Muscle layer of duodenum (tissue), 2 donors: Measurements from ENCODE around the gene RPS15A.

Experiments used
- H3K27ac ChIP-seq: one replicate; pipeline ENCODE4 v1.7.0; 2013; ENCODE audit warnings: mild to moderate bottlenecking, low read length
- H3K27me3 ChIP-seq: one replicate; pipeline ENCODE4 v1.7.0; 2013; ENCODE audit warnings: low read depth, mild to moderate bottlenecking, control low read depth, low read length
- H3K36me3 ChIP-seq, 2 donors: one replicate each; pipeline ENCODE4 v1.7.0; 2013; ENCODE audit warnings: low read length in 2 of 2, control low read depth in 1 of 2, mild to moderate bottlenecking in 1 of 2; ENCODE audit not compliant: insufficient read depth in 2 of 2, control insufficient read depth in 1 of 2
- H3K4me1 ChIP-seq, 2 donors: one replicate each; pipeline ENCODE4 v1.7.0; 2013; ENCODE audit warnings: low read length in 2 of 2, mild to moderate bottlenecking in 2 of 2, control low read depth in 1 of 2, moderate library complexity in 1 of 2; ENCODE audit not compliant: insufficient read depth in 2 of 2, control insufficient read depth in 1 of 2
- H3K4me3 ChIP-seq, 2 donors: one replicate each; pipeline ENCODE4 v1.7.0; 2013; ENCODE audit warnings: low read length in 2 of 2, low read depth in 1 of 2, mild to moderate bottlenecking in 1 of 2
- H3K9me3 ChIP-seq, 2 donors: one replicate each; pipeline ENCODE4 v1.7.0; 2013; ENCODE audit warnings: low read length in 2 of 2, control low read depth in 1 of 2, mild to moderate bottlenecking in 1 of 2; ENCODE audit not compliant: control insufficient read depth in 1 of 2
- donor health status: healthy.

The RPS15A gene

DNA sequence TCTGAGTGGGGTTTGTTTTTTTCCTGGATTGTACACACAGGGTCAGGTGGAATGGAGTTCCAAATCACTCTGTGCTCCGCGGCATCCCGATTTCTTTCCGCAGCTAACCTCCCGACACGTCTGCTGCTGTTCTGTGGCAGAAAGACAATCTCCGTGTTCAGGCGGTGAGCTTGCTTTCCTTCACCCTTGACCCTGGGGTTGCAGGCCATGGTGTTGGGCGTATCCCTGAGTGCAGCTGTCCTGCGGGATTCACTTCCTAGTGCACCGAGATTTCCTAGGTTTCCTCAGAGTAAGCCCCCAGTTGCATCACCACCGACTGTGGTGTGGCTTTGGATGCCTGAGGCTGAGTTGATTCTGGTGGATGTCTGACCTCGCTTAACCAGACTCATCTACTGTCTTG, 19.0 kb upstream of the RPS15A start:
- no peaks in the 10 kb centered on the region for H3K9me3 ChIP-seq
- H3K27me3 ChIP-seq = no peaks in the 10 kb centered on the region
- H3K4me1 ChIP-seq = no peaks in the 10 kb centered on the region
- H3K4me3 ChIP-seq = no peak overlapping the region
- no peak overlapping the region for H3K27ac ChIP-seq
- H3K36me3 ChIP-seq = peaks cover 39 to 54% of the 10 kb centered on the region in 2 donors

DNA sequence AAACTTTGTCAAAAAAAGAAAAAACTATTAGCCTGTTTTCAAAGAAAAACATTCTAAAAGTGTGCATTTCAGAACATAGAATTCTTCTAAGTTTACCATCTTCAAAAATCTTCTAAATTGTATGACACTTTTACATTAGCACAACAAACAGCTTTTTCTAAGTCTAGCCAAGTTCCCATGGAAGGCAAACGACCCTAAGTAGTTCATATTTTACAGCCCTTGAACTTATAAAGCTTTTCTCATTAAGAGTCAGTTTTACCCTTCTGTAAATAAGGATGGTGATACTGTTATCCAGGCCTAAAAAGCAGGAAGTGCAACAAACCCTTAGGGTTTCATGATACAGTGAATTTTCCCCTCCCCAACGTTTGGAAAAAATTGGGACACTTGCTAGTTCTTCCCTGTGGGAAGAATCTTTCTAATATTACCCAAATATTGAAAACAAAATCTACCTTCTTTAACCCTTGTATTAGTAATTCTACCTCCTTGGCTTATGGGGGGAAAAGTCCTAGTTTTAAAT, 15.2 kb upstream of the RPS15A start:
- Histone ChIP-seq H3K4me1 (peaks cover 0 to 5% of the 10 kb centered on the region in 2 donors), H3K36me3 (peaks cover 21 to 36% of the 10 kb centered on the region in 2 donors), H3K27me3 (no peaks in the 10 kb centered on the region), H3K27ac (no peak overlapping the region), H3K4me3 (no peak overlapping the region), H3K9me3 (no peaks in the 10 kb centered on the region)

DNA sequence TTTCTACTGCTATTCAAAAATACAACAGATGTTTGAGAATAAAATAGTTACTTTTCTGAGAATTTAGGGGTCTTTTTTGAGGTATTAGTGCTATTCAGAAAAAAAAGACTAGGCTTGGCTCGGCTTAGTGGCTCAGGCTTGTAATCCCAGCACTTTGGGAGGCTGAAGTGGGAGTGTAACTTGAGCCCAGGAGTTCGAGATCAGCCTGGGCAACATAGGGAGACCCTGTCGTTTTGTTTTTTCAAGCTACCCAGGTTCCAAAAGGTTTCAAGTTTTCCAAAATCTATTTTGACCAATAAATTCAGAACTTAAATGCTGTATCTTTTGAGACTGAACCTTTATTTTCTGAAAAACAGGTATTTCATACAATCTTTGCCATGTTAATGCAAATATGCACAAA, 14.4 kb upstream of the RPS15A start:
- Histone ChIP-seq H3K27ac (no peak overlapping the region), H3K9me3 (no peaks in the 10 kb centered on the region), H3K4me3 (no peak overlapping the region), H3K27me3 (no peaks in the 10 kb centered on the region), H3K4me1 (peaks cover 0 to 13% of the 10 kb centered on the region in 2 donors), H3K36me3 (peaks cover 16 to 29% of the 10 kb centered on the region in 2 donors)

DNA sequence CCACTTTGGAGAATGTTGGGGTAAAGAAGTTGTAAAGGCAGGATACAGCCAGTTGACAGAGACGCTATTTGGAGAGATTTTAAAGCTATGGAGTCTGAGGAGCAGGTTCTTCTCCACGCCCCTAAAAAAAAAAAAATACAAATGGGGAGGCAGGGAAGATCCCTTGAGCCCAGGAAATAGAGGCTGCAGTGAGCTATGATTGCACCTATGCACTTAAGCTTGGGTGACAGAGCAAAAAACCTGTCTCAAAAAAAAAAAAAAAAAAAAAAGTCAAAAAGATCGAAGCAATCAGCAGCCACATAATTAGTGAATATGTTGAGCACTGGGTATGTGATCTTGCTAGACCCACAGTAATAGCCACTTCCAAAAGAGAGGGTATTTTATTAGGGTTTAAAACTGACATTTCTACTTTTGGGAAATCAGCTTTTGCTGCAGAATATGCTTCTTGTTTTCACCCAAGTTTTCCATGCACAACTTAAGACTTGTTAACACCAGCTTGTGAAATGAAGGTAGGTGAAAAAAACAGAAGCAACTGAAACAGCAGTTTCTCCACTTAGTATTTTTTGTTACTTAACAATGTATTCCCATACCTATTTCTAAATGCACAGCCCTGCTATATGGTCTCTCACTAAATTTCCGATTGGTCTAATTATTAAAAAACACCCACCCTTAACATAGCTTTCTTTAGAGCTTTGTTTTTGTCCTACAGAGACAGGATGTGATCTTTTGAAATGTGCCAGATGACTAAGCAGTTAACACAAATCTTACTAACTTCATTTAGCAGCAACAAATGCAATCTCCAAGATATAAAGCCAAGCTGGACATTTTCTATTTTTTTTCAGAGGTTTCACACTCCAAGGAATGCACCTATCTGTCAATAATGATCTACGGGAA, 13.7 kb upstream of the RPS15A start:
- Histone ChIP-seq H3K27ac (no peak overlapping the region), H3K27me3 (no peaks in the 10 kb centered on the region), H3K4me1 (peaks cover 0 to 14% of the 10 kb centered on the region in 2 donors), H3K9me3 (no peaks in the 10 kb centered on the region), H3K36me3 (peaks cover 8 to 21% of the 10 kb centered on the region in 2 donors), H3K4me3 (no peak overlapping the region)

DNA sequence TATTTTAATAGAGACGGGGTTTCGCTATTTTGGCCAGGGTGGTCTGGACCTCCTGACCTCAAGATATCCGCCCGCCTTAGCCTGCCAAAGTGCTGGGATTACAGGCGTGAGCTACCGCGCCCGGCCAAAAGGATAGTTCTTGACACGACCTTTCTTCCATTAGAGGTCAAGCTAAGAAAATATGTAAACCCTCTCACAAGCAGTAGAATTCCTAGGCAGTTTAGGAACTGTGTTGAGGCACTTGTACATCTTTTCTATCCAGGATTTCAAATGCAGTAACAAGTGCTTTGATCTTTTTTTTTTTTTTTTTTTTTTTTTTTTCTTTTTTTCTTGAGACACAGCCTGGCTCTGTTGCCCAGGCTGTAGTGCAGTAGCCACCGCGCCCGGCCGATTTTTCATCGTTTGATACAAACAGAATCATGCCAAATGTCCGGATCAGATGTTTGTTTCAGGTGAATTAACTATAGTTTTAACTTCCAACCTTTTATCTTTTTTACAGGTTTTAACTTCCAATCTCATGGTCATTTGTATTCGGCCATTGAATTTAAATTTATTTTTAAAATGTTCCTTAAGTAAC, 12.7 kb upstream of the RPS15A start:
- Histone ChIP-seq H3K9me3 (no peaks in the 10 kb centered on the region), H3K4me1 (peaks cover 3 to 14% of the 10 kb centered on the region in 2 donors), H3K27ac (no peak overlapping the region), H3K27me3 (no peaks in the 10 kb centered on the region), H3K36me3 (peaks cover 0 to 17% of the 10 kb centered on the region in 2 donors), H3K4me3 (peak overlapping the region in 1 of 2 donors; percentile 98)

DNA sequence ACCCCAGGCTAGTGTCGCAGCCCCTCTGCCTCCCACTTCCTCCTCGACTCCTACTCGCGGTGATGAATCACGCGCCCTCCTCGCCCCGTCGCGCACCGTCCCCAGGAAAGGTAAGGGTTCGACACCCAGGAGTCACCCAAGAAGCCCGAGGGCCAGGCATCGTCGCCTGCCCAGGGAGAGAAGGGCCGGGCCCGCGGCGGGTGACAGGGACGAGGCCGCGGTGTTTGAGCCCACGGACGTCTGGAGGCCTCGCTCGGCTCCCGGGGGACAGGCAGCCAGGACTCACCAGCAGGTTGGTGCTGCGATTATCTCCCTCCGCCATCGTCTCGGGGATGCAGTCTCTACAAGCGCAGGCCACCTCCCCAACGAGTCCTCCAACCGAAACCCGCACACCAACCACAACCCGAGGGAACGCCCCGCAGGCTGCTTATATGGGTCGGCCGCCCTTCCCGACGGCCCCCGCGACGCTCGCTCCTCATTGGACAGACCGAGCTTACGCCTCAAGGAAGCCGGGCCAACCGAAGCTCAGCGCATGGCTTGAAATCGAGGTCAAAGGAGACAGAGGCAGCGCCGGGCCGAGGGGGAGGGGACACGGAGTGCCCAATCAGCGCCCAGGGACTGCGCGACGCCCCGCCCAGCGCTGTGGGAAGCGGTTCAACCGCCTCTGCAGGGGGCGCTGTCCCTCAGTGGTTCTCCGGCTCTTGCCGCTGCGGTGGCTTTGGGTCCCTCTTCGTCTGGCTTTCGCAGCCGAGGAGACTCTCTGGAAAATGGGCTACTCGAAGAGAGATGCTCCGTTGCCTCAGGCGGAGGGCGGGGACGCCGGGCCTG, 11.2 kb upstream of the RPS15A start, which contains the start of gene ARL6IP1:
Gene ARL6IP1 (minus strand): TSS at position 405 of the 828 bp plus-strand sequence. CDS start 83 bp downstream, at position 322.
- Histone ChIP-seq H3K4me1 (peaks cover 3 to 14% of the 10 kb centered on the region in 2 donors), H3K27me3 (no peaks in the 10 kb centered on the region), H3K27ac (peak within 1 kb of the TSS; percentile 92), H3K4me3 (peak within 1 kb of the TSS; percentile 88 to 98), H3K9me3 (no peaks in the 10 kb centered on the region), H3K36me3 (peaks cover 0 to 14% of the 10 kb centered on the region in 2 donors)

DNA sequence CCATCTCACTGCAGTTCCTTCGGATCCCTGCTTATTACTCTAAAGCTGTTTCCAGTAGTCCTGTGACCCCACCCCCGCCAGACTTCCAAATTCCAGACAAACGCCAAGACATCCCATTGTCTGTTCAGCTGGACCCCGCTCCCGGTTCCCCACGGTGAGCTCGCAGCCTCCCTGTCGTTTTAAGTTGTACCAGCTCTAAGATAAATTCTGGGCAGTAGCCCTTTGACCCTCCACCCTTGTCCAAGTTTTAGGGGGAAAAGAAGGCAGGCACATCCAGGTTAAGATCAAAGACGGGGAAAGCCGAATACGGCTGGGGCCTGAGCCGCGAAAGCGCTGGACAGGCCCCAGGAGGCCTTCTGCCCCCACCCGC, 10.6 kb upstream of the RPS15A start:
- Histone ChIP-seq H3K27ac (peak overlapping the region; percentile 92), H3K4me1 (peaks cover 3 to 14% of the 10 kb centered on the region in 2 donors), H3K36me3 (peaks cover 0 to 17% of the 10 kb centered on the region in 2 donors), H3K4me3 (peak overlapping the region; percentile 88 to 98), H3K9me3 (no peaks in the 10 kb centered on the region), H3K27me3 (no peaks in the 10 kb centered on the region)

DNA sequence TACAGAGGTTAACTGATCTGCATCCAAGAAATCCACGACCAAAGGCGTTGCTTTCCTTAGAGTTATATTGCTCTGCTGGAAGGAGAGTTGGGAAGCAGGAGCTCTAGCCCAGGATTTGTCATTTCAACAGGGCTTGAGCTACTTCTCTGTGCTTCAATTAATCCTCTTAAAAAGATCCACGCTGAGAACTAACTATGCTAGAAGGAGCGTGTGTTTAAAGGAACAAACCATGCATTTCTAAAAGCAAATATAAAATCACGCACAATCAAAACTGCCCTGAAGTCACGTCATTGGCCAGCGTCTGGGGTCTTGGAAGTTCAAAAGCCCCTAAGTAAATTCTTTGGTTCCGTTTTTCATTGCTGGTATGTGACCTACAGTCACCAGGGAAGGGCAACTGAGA, 10.2 kb upstream of the RPS15A start:
- H3K4me3 ChIP-seq = peak overlapping the region; percentile 88 to 98
- H3K4me1 ChIP-seq = peaks cover 3 to 14% of the 10 kb centered on the region in 2 donors
- H3K27ac ChIP-seq = peak overlapping the region; percentile 92
- H3K9me3 ChIP-seq = no peaks in the 10 kb centered on the region
- H3K36me3 ChIP-seq = peaks cover 0 to 22% of the 10 kb centered on the region in 2 donors
- no peaks in the 10 kb centered on the region for H3K27me3 ChIP-seq

DNA sequence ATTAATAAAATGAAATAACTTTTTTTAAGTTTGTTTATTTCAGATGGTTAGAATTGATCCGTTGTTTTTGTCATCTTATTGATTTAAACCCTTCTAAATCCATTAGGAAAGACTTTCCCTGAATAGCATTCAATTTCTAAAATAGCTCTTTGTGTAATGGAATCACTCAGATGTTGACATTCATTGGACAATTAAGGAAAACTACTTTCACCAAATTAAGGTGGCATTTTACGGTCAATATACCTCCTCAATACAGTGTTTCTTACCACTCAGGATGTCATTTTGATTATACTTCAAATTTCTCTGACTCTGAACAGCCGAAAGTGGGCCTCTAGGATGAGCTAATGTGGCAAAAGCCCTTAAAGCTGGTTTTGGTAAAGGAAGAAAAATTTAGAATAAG, 9.4 kb upstream of the RPS15A start:
- no peaks in the 10 kb centered on the region for H3K9me3 ChIP-seq
- H3K4me1 ChIP-seq = peaks cover 3 to 14% of the 10 kb centered on the region in 2 donors
- peaks cover under 1 to 26% of the 10 kb centered on the region in 2 donors for H3K36me3 ChIP-seq
- H3K27me3 ChIP-seq = no peaks in the 10 kb centered on the region
- H3K27ac ChIP-seq = no peak overlapping the region
- H3K4me3 ChIP-seq = peak overlapping the region in 1 of 2 donors; percentile 98

DNA sequence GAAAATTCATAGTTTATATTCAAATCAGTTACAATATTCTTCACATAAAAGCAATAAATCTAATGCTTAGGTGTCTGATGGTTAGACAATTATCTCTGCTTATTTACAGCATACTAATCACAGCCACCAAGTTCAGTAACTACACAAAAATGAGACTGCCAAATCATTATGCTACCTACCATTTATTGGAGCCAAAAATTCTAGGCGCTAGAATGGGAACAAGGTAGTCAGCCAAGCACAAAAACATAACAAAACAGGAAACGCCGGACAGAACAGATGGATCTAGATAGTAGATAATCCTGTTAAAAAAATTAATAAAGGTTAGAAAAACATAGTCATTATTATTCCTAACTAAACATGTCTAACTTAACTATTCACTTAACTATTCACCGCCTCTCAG, 7.6 kb upstream of the RPS15A start:
- peaks cover 16 to 35% of the 10 kb centered on the region in 2 donors for H3K36me3 ChIP-seq
- no peak overlapping the region for H3K4me3 ChIP-seq
- H3K4me1 ChIP-seq = peaks cover 3 to 14% of the 10 kb centered on the region in 2 donors
- H3K27ac ChIP-seq = no peak overlapping the region
- no peaks in the 10 kb centered on the region for H3K27me3 ChIP-seq
- H3K9me3 ChIP-seq = no peaks in the 10 kb centered on the region

DNA sequence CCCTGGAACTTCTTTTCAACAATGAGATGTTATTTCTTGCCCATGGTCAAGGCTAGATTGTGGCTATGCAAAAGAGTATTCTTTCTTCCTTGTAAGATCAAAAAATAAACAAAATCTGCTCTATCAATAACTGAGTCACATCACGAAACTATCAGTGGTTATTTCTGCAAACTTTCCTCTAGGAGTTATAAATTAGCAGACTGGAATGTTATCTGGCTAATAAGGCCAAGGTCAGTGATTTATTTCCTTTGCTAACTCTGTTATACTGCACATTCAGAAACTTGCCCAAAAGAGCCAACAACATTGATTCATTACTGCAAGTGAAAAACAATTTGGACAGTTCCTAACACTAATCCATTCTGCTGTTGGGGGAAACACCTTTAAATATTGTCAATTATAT, 6.2 kb upstream of the RPS15A start:
- no peak overlapping the region for H3K27ac ChIP-seq
- peaks cover 26 to 44% of the 10 kb centered on the region in 2 donors for H3K36me3 ChIP-seq
- no peak overlapping the region for H3K4me3 ChIP-seq
- no peaks in the 10 kb centered on the region for H3K9me3 ChIP-seq
- peaks cover 3 to 14% of the 10 kb centered on the region in 2 donors for H3K4me1 ChIP-seq
- H3K27me3 ChIP-seq = no peaks in the 10 kb centered on the region
